Measurements from ENCODE around the gene ZFP64. TPM values are rescaled to one million over a fixed set of nuclear protein-coding genes. Genes with fewer than 3 reads are reported as not detected.

ZFP64 gene
- total and polyA plus RNA-seq, 2 donors (not counting 3 experiments of a cell fraction or from before 2014, with no cell fraction given): 31.7 to 35.4 TPM

DNA sequence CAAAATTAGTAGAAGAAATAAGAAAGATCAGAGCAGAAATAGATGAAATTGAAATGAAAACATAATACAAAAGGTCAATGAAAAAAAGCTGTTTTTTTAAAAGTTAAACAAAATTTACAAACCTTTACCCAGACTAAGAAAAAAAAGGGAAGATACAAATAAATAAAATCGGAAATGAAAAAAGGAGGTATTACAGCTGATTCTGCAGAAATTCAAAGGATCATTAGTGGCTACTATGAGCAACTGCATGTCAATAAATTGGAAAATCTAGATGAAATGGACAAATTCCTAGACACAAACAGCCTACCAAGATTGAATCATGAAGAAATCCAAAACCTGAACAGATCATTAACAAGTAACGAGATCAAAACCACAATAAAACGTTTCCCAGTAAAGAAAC lies 59.2 kb downstream of the ZFP64 start:
- Histone ChIP-seq H3K4me2 (ENCODE audit: insufficient read depth, low read length) (no peak overlapping the region), H3K27ac (ENCODE audit: insufficient read depth, low read depth, low read length) (no peak overlapping the region), H3K4me3 (replicated peaks in 1 of 3; ENCODE audit: insufficient read depth in 1 of 3, low read depth in 1 of 3, low read length in 3 of 3) (no peak overlapping the region), H3K9me3 (replicated peaks; ENCODE audit: control insufficient read depth, insufficient read depth, low read length) (no peaks in the 10 kb centered on the region), H3K4me1 (ENCODE audit: control insufficient read depth, extremely low read depth, insufficient read depth, low read length) (no peaks in the 10 kb centered on the region), H3K79me2 (ENCODE audit: control insufficient read depth, insufficient read depth, low read length) (no peaks in the 10 kb centered on the region), H2AFZ (ENCODE audit: low read depth, low read length) (no peak overlapping the region), H3K27me3 (ENCODE audit: control insufficient read depth in 2 of 2, insufficient read depth in 2 of 2, low read length in 2 of 2) (no peaks in the 10 kb centered on the region), H4K20me1 (replicated peaks; ENCODE audit: control insufficient read depth, extremely low read depth, insufficient read depth, low read length) (no peaks in the 10 kb centered on the region), H3K9ac (replicated peaks; ENCODE audit: extremely low read depth, insufficient read depth, low read length) (no peak overlapping the region), H3K36me3 (ENCODE audit: control insufficient read depth in 2 of 2, extremely low read depth in 1 of 2, insufficient read depth in 2 of 2, low read length in 2 of 2) (no peaks in the 10 kb centered on the region), H3K9me1 (replicated peaks; ENCODE audit: control insufficient read depth, extremely low read depth, insufficient read depth, low read length) (no peaks in the 10 kb centered on the region)
- intact Hi-C loops (cut with micrococcal nuclease): no loop called here
- FAIRE-seq: no peak
- BruUV-seq (replicated peaks): no TSS peak
- ChIA-PET CTCF (interaction anchor here (1.1 to 1.5 kb wide), 2 partner anchors 15 to 1415 kb away, joined by 3 to 4 read pairs; no protein-coding TSS in a partner anchor), POLR2A (no interaction called here)
- dilution Hi-C loops (cut with MboI; ENCODE audit: extremely low pct_ligation_motif_present, low sequenced_read_pairs): no loop called here
- no peak for DNase-seq (ENCODE audit: low read depth, low spot score)
- TF ChIP-seq CTCF (IDR thresholded peaks at IDR 0.05; ENCODE audit: extremely low read depth in 1 of 2, insufficient read depth in 1 of 2, low read depth in 1 of 2, low read length in 2 of 2): no peak
- no peak for TF ChIP-seq POLR2A (IDR thresholded peaks at IDR 0.05; ENCODE audit: low read depth, low read length)
- TF ChIP-seq EZH2 (IDR thresholded peaks at IDR 0.05; ENCODE audit: borderline replicate concordance, low read depth, low read length, severe bottlenecking): no peak
- TF ChIP-seq GATA2 (IDR thresholded peaks at IDR 0.05; ENCODE audit: insufficient read depth, insufficient read length, low read depth, low read length): no peak
- no peak for TF ChIP-seq POLR2AphosphoS5 (IDR thresholded peaks at IDR 0.05; ENCODE audit: insufficient read depth, low read depth, low read length)
- TF ChIP-seq FOS (IDR thresholded peaks at IDR 0.05; ENCODE audit: borderline replicate concordance, insufficient read depth, low read length): no peak
- TF ChIP-seq MYC (IDR thresholded peaks at IDR 0.05; ENCODE audit: low read depth, low read length): no peak
- TF ChIP-seq MAX (IDR thresholded peaks at IDR 0.05; ENCODE audit: insufficient read depth, insufficient read length): no peak
- TF ChIP-seq JUN (IDR thresholded peaks at IDR 0.05; ENCODE audit: borderline replicate concordance, insufficient read depth, insufficient read length, low read depth): no peak
